SHP77 treated with DMSO at 0.1 percent for 48 hours (cell line): Measurements from ENCODE around the gene PCDHB7.
"Not testable (repeated sequence)": the region's sequence is repeated elsewhere in the genome, so short reads cannot be mapped to it uniquely, and the experiment has no call there.

Experiments used
- DNase-seq: peaks from one replicate; lab custom pipeline; 2025; lab: John Stamatoyannopoulos, UW

PCDHB7 gene

GRCh38 chr5:141224844-141225243 is 52.4 kb downstream of the PCDHB7 start:
- DNase-seq, result not testable (repeated sequence)

- not testable (repeated sequence) for DNase-seq
Observed at GRCh38 chr5:141225421-141225820, 53.0 kb downstream of the PCDHB7 start.
